Measurements from ENCODE around the gene SPATA33. TPM values are rescaled to one million over a fixed set of nuclear protein-coding genes. Genes with fewer than 3 reads are reported as not detected.

The SPATA33 gene
- total and polyA plus RNA-seq, 10 of the 15 experiments (the other 5 are each of a cell fraction or from before 2014, with no cell fraction given) = 1.1 to 15.8 (median 7.6) TPM

GRCh38 chr16:89701425-89702406 is 44.1 kb downstream of the SPATA33 start, which contains the start of gene SPATA2L (continued):
- no peak for TF ChIP-seq CBX3 (IDR thresholded peaks at IDR 0.05; ENCODE audit: borderline replicate concordance, low read depth)
- TF ChIP-seq ATF2 (IDR thresholded peaks at IDR 0.05; ENCODE audit: low read length) = no peak
- no peak for TF ChIP-seq CEBPZ (IDR thresholded peaks at IDR 0.05; ENCODE audit: low read depth, low read length)
- no peak for TF ChIP-seq REST (IDR thresholded peaks at IDR 0.05; ENCODE audit: low read depth, low read length)
- TF ChIP-seq HSF1 (IDR thresholded peaks at IDR 0.05; ENCODE audit: low read depth, low read length) = no peak
- no peak for TF ChIP-seq ZNF24 (IDR thresholded peaks at IDR 0.05)
- peak; percentile 81 for TF ChIP-seq POLR2A (IDR thresholded peaks at IDR 0.05; ENCODE audit: low read depth, low read length)
- TF ChIP-seq IKZF2 (IDR thresholded peaks at IDR 0.05) = no peak
- TF ChIP-seq SMAD5 (IDR thresholded peaks at IDR 0.05; ENCODE audit: low read depth) = no peak
- peak; percentile 73 for TF ChIP-seq LARP7 (IDR thresholded peaks at IDR 0.05)
- TF ChIP-seq KDM1A (IDR thresholded peaks at IDR 0.05; ENCODE audit: borderline replicate concordance) = no peak
- TF ChIP-seq ESRRA (IDR thresholded peaks at IDR 0.05; ENCODE audit: low read length) = no peak
- peak; percentile 20; the same call in 1 of the 2 replicates for TF ChIP-seq NFYB (IDR thresholded peaks at IDR 0.05; ENCODE audit: insufficient read depth, low read depth, low read length)
- no peak for TF ChIP-seq RCOR1 (conservative IDR thresholded peaks at IDR 0.05; ENCODE audit: low read depth, low read length)
- TF ChIP-seq NR2C1 (IDR thresholded peaks at IDR 0.05) = peak; percentile 28; the same call in 1 of the 2 replicates
- no peak; the same call in 1 of the 2 replicates for TF ChIP-seq STAT1 (conservative IDR thresholded peaks at IDR 0.05)
- TF ChIP-seq GATAD2B (conservative IDR thresholded peaks at IDR 0.05; ENCODE audit: low read depth) = peak; percentile 89
- 0 out of 2 replicates have a peak, but pooled peaks have one; percentile 28 for TF ChIP-seq SMARCA5 (IDR thresholded peaks at IDR 0.05)
- TF ChIP-seq TCF12 (IDR thresholded peaks at IDR 0.05; ENCODE audit: low read depth, low read length) = no peak; the same call in 1 of the 2 replicates

All from GM12878 (cell line).